Activated CD4-positive, alpha-beta T cell treated with anti-CD3 and anti-CD28 coated beads, Interleukin-2, amount 10 ng/mL, durations not matched to agents 7 days and 5 days (primary cell): ENCODE results near the gene CLBA1. TPM values are rescaled to one million over a fixed set of nuclear protein-coding genes. Genes with fewer than 3 reads are reported as not detected.

Experiments used
- CTCF ChIA-PET: fragments of 350-600 bp; sonication (Branson Sonifier 250); formaldehyde crosslinking; loops from one replicate; lab custom pipeline; 2021; ENCODE audit warnings: antibody characterized with exemption; lab: Charles Lee
- POLR2A ChIA-PET: fragments of 350-600 bp; sonication (Branson Sonifier 250); formaldehyde crosslinking; loops from one replicate; lab custom pipeline; 2021; ENCODE audit warnings: antibody characterized with exemption; lab: Charles Lee
- DNase-seq: peaks from one replicate; pipeline ENCODE4 v3.0.0-alpha.2; 2020
- H3K27ac Mint-ChIP-seq: one replicate; pipeline ENCODE4 v1.8.0; 2021; ENCODE audit warnings: mild to moderate bottlenecking, moderate library complexity, mixed read lengths
- H3K27me3 Mint-ChIP-seq: one replicate; pipeline ENCODE4 v1.8.0; 2021; ENCODE audit warnings: mixed read lengths
- H3K36me3 Mint-ChIP-seq: one replicate; pipeline ENCODE4 v1.8.0; 2021; ENCODE audit warnings: low read depth, mixed read lengths
- H3K4me1 Mint-ChIP-seq: one replicate; pipeline ENCODE4 v1.8.0; 2021; ENCODE audit warnings: mixed read lengths
- H3K4me3 Mint-ChIP-seq: one replicate; pipeline ENCODE4 v1.8.0; 2021; ENCODE audit warnings: mild to moderate bottlenecking, moderate library complexity, mixed read lengths
- H3K9me3 Mint-ChIP-seq: one replicate; pipeline ENCODE4 v1.8.0; 2021; ENCODE audit warnings: mixed read lengths
- total RNA-seq, 2 experiments: library from RNA; stranded (reverse); gene quantifications; one replicate each; pipeline ENCODE4 v1.2.3, GENCODE V29; 2021

Gene CLBA1
- total RNA-seq, 2 experiments from 2014 or later = 0.60 to 0.77 TPM

DNA sequence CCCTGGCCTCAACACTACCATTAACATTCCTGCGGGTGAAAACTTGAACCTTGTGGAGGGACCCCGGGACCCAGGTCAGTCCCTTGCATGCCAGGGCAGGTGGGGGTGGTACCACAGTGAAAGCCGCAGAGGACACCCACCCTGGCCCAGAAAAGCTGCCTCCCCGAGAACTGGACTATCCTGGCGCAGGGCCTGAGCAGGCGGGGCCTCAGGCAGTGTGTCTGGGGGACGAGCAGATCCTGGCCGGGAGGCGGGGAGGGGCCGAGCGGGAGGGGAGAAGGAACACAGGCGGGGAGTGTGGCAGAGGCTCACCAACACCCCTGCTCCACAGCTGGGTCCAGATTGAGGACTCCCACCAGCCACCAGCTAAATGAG is 17.4 kb upstream of the CLBA1 start:
- peaks cover 3% of the 10 kb centered on the region for H3K27me3 Mint-ChIP-seq
- no peaks in the 10 kb centered on the region for H3K36me3 Mint-ChIP-seq
- H3K4me1 Mint-ChIP-seq = no peaks in the 10 kb centered on the region
- H3K4me3 Mint-ChIP-seq = no peak overlapping the region
- no peak for DNase-seq
- ChIA-PET CTCF (no interaction called here), POLR2A (no interaction called here)
- no peak overlapping the region for H3K27ac Mint-ChIP-seq
- no peaks in the 10 kb centered on the region for H3K9me3 Mint-ChIP-seq

DNA sequence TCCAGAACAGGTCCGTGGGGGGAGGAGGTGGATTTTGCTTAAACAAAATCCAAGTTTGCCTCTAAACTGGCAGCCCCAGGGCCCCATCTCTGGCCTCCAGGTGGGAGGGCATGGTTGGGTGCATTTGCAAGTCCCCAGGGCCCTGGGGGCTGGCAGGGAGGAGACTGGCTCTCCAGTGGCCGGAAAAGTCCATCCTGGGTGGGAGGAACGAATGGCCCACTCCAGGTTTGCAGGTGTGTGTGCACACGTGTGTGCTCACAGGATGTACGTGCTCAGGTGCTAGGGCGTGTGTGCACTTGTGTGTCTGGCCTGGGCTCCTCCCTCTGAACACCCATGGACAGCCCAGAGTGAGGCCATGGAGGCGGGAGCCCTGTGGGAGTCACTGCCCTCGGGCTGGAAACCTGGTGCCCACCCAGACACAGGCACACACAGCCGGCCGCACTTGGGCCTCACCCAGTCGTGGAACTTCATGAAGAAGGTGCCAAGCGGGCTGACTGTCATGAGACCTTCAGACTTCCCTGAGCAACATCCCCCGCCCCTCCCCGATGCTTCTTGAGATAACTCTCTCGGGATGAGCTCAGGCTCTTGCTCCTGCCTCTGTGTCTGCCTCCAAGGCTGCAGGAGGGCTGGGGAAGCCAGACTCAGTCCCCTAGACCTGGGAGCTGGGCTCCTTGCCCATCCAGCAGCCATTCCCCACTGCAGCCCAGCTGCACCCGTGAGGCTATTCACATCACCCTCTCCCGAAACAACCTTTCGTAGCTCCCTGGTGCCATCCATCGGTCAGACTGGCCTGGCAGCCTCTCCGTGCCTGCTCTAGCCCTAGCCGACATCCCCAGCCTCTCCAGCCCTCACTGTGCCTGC is 16.8 kb upstream of the CLBA1 start:
- H3K27ac Mint-ChIP-seq = no peak overlapping the region
- no peak overlapping the region for H3K4me3 Mint-ChIP-seq
- no peaks in the 10 kb centered on the region for H3K9me3 Mint-ChIP-seq
- peaks cover 3% of the 10 kb centered on the region for H3K27me3 Mint-ChIP-seq
- ChIA-PET CTCF (interaction anchor here (8.4 kb wide), 1 partner anchor 76 kb away, joined by 94 read pairs; no protein-coding TSS in a partner anchor), POLR2A (no interaction called here)
- no peak for DNase-seq
- no peaks in the 10 kb centered on the region for H3K4me1 Mint-ChIP-seq
- no peaks in the 10 kb centered on the region for H3K36me3 Mint-ChIP-seq

DNA sequence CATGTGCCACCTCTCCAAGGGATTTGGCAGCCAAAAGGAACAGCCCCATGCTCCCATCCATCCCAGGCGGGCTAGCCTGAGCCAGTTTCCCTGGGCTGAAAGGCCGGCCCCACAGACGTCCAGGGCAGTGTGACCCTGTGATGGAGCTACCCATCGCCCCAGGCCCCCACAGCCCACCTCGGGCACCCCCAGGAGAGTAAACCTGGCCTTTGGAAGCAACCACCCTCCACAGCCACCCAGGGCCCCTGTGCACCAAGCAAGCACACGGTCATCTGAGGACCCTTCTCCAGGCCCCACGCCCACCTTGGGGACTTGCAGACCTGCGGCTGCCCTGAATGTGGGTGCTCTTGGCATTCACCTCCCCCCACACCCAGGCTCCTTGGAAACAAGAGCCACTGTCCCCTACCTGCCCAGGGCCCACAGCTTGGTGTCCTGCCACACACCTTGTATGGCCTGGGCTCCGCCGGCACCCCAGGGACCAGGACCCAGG is 15.8 kb upstream of the CLBA1 start:
- Mint-ChIP-seq H3K27ac (no peak overlapping the region), H3K4me1 (no peaks in the 10 kb centered on the region), H3K9me3 (no peaks in the 10 kb centered on the region), H3K36me3 (no peaks in the 10 kb centered on the region), H3K4me3 (no peak overlapping the region), H3K27me3 (peaks cover 3% of the 10 kb centered on the region)
- ChIA-PET POLR2A (no interaction called here), CTCF (interaction anchor here (8.4 kb wide), 1 partner anchor 75 kb away, joined by 94 read pairs; no protein-coding TSS in a partner anchor)
- DNase-seq = no peak

DNA sequence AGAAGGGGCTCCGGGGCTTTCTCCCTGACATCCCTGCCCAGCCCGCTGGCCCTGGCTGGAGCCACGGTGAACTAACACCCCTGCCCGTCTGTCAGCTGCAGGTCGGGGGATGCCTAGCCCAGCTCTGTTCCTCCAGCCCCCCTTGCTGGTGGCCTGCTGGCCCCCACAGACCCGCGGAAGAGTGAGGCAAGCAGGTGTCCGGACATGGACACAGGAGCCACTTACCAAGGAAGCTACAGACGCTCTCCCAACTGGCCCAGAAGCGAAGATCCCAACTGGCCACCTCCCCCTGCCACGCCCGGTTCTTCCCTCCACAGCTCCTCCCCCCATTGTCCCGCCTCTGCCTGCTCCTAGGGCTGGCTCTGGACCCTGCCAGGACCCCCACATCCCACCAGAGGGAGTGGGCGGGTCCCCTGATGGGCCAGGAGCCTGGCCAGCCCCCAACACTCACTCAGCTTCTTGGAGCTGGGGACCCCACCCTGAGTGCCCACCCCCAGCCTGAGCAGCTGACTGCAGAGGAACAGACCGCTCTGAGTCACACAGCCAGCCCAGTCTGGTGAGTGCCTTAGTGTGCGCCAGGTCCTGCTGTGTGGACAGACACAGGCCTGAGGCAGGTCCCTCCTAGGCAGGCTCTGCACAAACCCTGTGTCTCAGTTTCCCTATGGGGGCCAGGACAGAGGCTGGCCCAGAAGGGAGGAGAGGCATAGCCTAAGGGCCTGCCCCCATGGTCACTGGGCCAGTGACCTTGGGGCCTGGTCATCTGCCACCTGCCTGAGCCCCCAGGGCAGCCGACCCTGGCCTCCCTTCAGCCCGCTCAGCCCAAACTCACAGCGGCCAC is 15.1 kb upstream of the CLBA1 start:
- Mint-ChIP-seq H3K4me1 (no peaks in the 10 kb centered on the region), H3K27ac (no peak overlapping the region), H3K9me3 (no peaks in the 10 kb centered on the region), H3K27me3 (peaks cover 3% of the 10 kb centered on the region), H3K36me3 (no peaks in the 10 kb centered on the region), H3K4me3 (no peak overlapping the region)
- ChIA-PET POLR2A (no interaction called here), CTCF (interaction anchor here (8.4 kb wide), 1 partner anchor 74 kb away, joined by 94 read pairs; no protein-coding TSS in a partner anchor)
- DNase-seq = no peak

DNA sequence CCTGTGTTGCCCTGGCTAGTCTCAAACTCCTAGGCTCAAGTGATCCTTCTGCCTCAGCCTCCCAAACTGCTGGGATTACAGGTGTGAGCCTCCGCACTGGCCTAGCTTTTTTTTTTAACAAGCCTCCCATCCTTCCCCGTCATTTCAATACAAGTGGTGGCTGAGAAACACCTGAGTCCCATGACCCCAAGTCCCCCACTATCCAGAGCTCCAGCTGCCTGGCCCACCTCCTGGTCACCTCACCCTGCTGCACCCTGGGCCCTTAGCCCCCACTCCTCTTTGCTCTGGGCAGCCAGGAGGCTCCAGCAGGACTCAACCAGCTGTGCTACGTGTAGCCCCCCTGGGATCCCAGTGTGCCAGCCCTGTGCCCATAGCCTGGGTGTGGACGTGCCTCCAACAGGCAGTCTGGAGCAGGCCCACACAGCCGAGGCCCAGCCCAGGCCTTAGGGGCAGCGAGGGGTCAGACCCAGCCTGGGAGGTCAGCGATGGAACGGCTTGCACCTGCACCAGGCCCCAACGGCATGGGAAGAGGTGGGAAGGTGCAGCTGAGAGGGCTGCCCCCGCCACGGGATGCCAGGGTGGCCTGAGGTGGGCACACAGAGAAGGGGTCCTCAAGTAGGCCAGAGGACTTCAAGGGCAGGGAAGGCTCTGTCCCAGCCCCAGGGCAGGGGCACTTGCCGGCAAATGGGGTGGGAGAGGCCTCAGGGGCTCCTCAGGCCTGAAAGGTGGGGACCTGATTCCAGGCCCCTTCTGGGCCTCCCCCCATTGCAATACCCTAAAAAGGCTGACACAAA is 13.9 kb upstream of the CLBA1 start:
- no peak overlapping the region for H3K4me3 Mint-ChIP-seq
- H3K27ac Mint-ChIP-seq = no peak overlapping the region
- DNase-seq = no peak
- H3K36me3 Mint-ChIP-seq = peaks cover 2% of the 10 kb centered on the region
- peaks cover 8% of the 10 kb centered on the region for H3K4me1 Mint-ChIP-seq
- H3K9me3 Mint-ChIP-seq = no peaks in the 10 kb centered on the region
- POLR2A ChIA-PET = no interaction called here
- CTCF ChIA-PET = interaction anchor here (8.4 kb wide), 1 partner anchor 73 kb away, joined by 94 read pairs; no protein-coding TSS in a partner anchor
- peaks cover 6% of the 10 kb centered on the region for H3K27me3 Mint-ChIP-seq

DNA sequence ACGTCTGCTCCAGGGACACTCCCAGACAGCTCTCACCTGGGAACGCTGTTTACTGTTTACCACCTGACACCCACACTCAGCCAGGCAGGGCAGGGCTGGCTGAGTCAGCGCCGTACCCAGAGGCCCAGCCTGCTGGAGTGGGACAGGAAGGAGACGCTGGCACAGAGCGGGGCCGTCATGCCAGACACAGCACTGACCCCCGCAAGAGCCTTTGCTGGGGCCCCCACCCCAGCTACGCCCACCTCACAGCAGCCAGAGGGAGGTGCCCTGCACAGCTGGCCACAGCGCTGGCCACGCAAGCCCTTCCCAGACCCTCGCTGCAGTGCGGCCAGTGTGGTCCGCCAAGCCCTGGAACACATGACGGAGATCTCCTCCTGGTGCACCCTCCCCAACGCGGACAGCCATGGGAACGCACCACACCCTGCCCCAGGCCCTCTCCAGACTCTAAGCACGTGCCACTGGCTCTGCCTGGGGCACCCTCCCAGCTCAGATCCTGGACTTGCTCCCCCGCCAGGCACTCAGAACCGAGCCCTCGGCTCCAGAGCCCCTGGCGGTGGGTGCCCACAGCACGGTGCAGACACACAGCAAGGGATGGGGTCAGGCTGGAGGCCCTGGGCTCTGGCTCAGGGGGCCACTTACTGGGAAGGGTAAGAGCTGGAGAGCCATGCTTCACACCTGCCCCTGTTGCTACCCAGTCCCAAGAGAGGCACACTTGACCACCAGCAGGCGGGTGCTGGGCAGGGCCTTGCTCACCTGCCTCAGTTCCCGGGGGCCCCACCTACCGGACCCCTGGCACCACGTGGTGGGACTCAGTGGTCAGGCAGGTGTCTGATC is 13.1 kb upstream of the CLBA1 start:
- Mint-ChIP-seq H3K4me3 (no peak overlapping the region), H3K27ac (no peak overlapping the region), H3K9me3 (no peaks in the 10 kb centered on the region), H3K4me1 (peaks cover 8% of the 10 kb centered on the region), H3K36me3 (peaks cover 2% of the 10 kb centered on the region), H3K27me3 (peaks cover 8% of the 10 kb centered on the region)
- CTCF ChIA-PET = interaction anchor here (0.8 to 8.4 kb wide), 2 partner anchors 72 to 118 kb away, joined by 3 to 94 read pairs; no protein-coding TSS in a partner anchor
- POLR2A ChIA-PET = no interaction called here
- no peak for DNase-seq

DNA sequence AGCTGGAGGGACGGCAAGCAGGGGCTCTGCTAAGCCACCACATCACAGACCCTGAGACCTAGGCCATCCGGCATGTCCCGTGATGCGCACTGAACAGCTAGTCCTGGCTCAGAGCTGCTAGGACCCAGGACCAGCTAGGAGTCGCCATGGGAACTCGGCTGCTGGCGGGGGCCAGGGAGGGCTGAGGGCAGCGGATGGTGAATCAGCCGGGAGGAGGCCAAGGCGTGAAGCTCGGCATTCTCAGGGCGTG is 12.5 kb upstream of the CLBA1 start:
- Mint-ChIP-seq H3K4me3 (no peak overlapping the region), H3K9me3 (no peaks in the 10 kb centered on the region), H3K36me3 (peaks cover 2% of the 10 kb centered on the region), H3K4me1 (peaks cover 11% of the 10 kb centered on the region), H3K27me3 (peaks cover 11% of the 10 kb centered on the region), H3K27ac (no peak overlapping the region)
- DNase-seq = no peak
- POLR2A ChIA-PET = no interaction called here
- CTCF ChIA-PET = interaction anchor here (0.8 to 8.4 kb wide), 3 partner anchors 9 to 117 kb away, joined by 3 to 94 read pairs (median 9); no protein-coding TSS in a partner anchor

DNA sequence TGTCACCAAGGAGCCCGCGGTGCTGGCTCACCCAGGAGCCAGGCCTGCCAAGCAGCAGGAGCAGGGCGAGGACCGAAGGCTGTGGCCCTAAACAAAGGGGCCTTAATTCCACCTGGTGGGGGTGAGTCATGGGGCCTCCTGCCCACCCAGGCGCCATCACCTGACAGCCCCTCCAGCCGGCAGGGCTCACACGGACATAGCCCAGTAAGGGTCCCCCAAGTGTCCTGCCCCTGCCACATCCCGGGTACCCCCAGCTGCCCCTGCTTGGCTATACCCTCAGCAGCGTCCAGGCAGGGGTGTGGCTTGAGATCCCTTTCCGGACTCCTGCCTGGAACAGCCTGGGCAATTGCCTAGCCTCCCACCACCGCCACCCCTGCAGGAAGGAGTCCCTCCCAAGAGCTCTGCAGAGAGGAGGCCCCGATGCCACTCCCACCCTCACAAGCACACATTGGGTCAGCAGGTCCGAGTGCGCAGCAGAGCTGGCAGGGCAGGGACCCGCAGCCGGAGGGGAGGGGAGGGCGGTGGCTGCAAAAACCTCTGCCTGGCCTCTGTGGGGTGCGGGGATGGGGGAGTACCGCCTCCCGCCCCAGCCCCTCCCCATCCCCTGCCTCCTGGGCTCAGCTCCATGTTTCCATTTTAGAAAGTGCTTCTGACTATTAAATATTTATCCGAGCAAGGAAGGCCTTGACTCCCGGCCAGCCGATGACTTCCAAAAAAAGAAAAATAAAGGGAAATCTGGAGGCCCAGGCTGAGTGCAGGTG is 12.0 kb upstream of the CLBA1 start:
- no peaks in the 10 kb centered on the region for H3K9me3 Mint-ChIP-seq
- no peak overlapping the region for H3K27ac Mint-ChIP-seq
- no peak overlapping the region for H3K4me3 Mint-ChIP-seq
- H3K36me3 Mint-ChIP-seq = peaks cover 2% of the 10 kb centered on the region
- ChIA-PET CTCF (interaction anchor here (0.7 to 8.4 kb wide), 7 partner anchors 10 to 513 kb away, joined by 3 to 94 read pairs (median 4); no protein-coding TSS in a partner anchor), POLR2A (interaction anchor here (0.6 kb wide), 1 partner anchor 80 kb away, joined by 5 read pairs; no protein-coding TSS in a partner anchor)
- no peak for DNase-seq
- peaks cover 11% of the 10 kb centered on the region for H3K4me1 Mint-ChIP-seq
- peaks cover 13% of the 10 kb centered on the region for H3K27me3 Mint-ChIP-seq

DNA sequence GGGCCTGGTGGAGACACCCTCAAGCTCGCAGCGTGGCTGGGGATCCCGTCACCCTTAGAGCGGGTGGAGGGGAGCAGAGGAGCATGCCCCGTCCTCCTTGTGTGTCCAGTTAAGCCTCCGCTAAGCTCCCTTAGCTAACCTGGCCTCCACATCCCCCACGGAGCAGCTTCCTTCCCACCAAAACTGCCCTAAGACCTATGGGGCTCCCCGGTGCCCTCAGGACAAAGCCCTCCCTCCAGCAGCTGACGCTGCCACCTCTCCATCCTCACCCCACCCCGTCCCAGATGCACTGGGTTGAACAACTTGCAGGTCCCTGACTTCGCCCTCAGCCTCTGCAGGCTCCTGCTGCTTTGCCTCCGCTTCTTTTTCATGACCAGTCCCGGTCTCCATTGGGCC is 11.4 kb upstream of the CLBA1 start:
- ChIA-PET POLR2A (no interaction called here), CTCF (interaction anchor here (0.7 to 8.4 kb wide), 7 partner anchors 10 to 512 kb away, joined by 3 to 94 read pairs (median 6); no protein-coding TSS in a partner anchor)
- Mint-ChIP-seq H3K4me1 (peaks cover 15% of the 10 kb centered on the region), H3K36me3 (peaks cover 2% of the 10 kb centered on the region), H3K9me3 (no peaks in the 10 kb centered on the region), H3K27me3 (peaks cover 16% of the 10 kb centered on the region), H3K27ac (no peak overlapping the region), H3K4me3 (no peak overlapping the region)
- no peak for DNase-seq

DNA sequence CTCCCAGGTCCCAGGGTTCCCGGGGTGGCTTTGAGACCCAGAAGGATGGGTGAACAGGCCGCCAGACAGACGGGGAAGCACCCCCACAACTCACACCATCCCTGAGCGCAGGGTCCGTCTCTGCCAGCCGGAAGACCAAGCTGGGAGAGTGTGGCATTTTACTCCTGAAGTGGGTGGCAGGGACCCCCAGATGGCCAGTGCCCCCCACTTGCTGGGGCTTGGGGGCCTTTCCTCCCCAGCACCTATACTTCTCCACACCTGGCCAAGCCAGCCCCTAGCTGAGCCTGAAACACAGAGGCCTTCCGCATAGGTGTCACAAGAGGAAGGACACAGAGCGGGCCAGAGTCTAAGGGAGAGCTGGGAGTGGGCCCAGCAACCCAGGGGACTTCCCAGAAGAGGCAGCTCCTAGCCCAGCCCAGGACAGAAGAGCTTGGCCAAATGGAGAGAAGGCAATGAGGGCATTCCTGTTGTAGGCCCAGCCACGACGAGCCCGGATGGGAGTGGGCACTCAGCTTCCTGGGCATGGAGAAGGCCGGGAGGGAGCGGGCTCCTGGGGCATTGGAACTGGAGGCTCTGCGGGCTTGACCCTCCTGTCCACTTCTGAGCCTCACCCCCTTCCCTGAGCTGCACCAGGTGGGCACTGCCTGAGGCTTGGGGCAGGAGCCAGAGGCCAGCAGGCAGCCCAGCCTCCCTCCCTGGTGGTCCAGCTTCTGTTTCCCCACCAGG is 10.8 kb upstream of the CLBA1 start:
- no peak for DNase-seq
- Mint-ChIP-seq H3K36me3 (peaks cover 2% of the 10 kb centered on the region), H3K27me3 (peaks cover 22% of the 10 kb centered on the region), H3K4me1 (peaks cover 16% of the 10 kb centered on the region), H3K27ac (no peak overlapping the region), H3K9me3 (no peaks in the 10 kb centered on the region), H3K4me3 (no peak overlapping the region)
- POLR2A ChIA-PET = no interaction called here
- CTCF ChIA-PET = interaction anchor here (0.7 to 8.4 kb wide), 10 partner anchors 8 to 111 kb away, joined by 3 to 94 read pairs (median 4); partner anchors contain the start of gene GPR132
